Activated naive CD4-positive, alpha-beta T cell treated with anti-CD3 and anti-CD28 coated beads, Interleukin-2, amount 10 ng/mL, durations not matched to agents 7 days and 5 days (primary cell): Measurements from ENCODE around the gene ARVCF.

Source experiments
- CTCF ChIA-PET: fragments of 350-600 bp; sonication (Branson Sonifier 250); formaldehyde crosslinking; loops from one replicate; lab custom pipeline; 2021; ENCODE audit warnings: antibody characterized with exemption; lab: Charles Lee
- DNase-seq: peaks from one replicate; pipeline ENCODE4 v3.0.0-alpha.2; 2020
- H3K27ac Mint-ChIP-seq: one replicate; pipeline ENCODE4 v1.8.0; 2021; ENCODE audit warnings: mild to moderate bottlenecking, moderate library complexity, mixed read lengths
- H3K27me3 Mint-ChIP-seq: one replicate; pipeline ENCODE4 v1.8.0; 2021; ENCODE audit warnings: mild to moderate bottlenecking, mixed read lengths
- H3K36me3 Mint-ChIP-seq: one replicate; pipeline ENCODE4 v1.8.0; 2021; ENCODE audit warnings: mixed read lengths
- H3K4me1 Mint-ChIP-seq: one replicate; pipeline ENCODE4 v1.8.0; 2021; ENCODE audit warnings: mixed read lengths
- H3K4me3 Mint-ChIP-seq: one replicate; pipeline ENCODE4 v1.8.0; 2021; ENCODE audit warnings: mild to moderate bottlenecking, moderate library complexity, mixed read lengths
- H3K9me3 Mint-ChIP-seq: one replicate; pipeline ENCODE4 v1.8.0; 2021; ENCODE audit warnings: mixed read lengths

Gene ARVCF

GRCh38 chr22:20040327-20041200 lies 23.9 kb upstream of the ARVCF start:
- Mint-ChIP-seq H3K36me3 (peaks cover 25% of the 10 kb centered on the region), H3K9me3 (no peaks in the 10 kb centered on the region), H3K27ac (no peak overlapping the region), H3K27me3 (no peaks in the 10 kb centered on the region), H3K4me1 (peaks cover under 1% of the 10 kb centered on the region), H3K4me3 (no peak overlapping the region)
- CTCF ChIA-PET, result no interaction called here
- DNase-seq, result no peak

DNA sequence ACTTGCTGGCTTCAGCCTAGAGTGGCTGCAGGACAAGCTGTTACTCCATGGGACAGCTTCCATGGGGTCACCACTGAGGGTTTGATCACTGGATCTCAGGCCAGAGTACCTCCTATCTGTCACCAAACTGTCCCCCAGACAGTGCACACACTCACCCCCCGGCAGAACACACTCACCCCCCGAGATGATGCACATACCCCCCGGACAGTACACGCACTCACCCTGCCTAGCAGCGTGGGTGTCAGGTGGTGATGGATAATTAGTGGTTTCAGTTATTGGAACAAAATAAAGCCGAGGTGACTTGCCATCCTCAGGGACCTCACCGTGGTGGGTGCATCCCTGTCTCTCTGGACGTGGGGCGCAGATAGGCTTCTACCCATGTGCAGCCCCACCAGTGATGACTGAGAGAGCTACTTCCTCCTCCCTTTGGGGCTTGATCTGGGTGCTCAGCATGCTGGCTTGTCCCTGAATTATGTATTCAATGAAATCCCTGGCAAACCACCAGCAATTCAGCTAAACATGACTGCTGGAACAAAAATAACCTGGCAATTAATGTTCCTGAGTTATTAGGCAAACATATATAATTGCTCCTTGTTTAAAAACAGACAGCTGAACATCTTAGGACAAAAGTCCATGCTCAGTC lies 23.2 kb upstream of the ARVCF start:
- CTCF ChIA-PET, result no interaction called here
- Mint-ChIP-seq H3K27me3 (no peaks in the 10 kb centered on the region), H3K36me3 (peaks cover 26% of the 10 kb centered on the region), H3K27ac (no peak overlapping the region), H3K4me1 (peaks cover 3% of the 10 kb centered on the region), H3K9me3 (no peaks in the 10 kb centered on the region), H3K4me3 (no peak overlapping the region)
- DNase-seq, result no peak

DNA sequence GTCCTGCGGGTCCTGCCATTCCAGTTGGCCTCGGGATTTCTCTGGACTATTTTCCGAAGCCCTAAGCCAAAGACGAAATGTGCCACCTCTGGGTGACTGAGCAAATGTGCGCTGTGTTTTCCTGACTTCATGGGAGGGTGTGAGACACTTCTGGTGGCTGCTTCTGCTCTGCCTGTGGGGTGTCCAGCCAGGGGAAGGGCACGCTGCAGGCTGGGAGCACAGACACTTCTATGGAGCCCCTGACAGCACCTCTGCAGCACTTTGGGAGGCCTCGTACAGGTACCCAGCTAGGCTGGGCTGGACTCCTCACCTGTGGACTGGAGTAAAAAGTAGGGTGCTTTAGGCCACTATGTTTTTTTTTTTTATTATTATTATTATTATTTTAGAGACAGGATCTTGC lies 22.0 kb upstream of the ARVCF start:
- peaks cover 2% of the 10 kb centered on the region for H3K9me3 Mint-ChIP-seq
- no peak for DNase-seq
- H3K27me3 Mint-ChIP-seq, result no peaks in the 10 kb centered on the region
- peaks cover 5% of the 10 kb centered on the region for H3K4me1 Mint-ChIP-seq
- H3K4me3 Mint-ChIP-seq, result no peak overlapping the region
- H3K27ac Mint-ChIP-seq, result no peak overlapping the region
- CTCF ChIA-PET, result no interaction called here
- H3K36me3 Mint-ChIP-seq, result peaks cover 25% of the 10 kb centered on the region

- Mint-ChIP-seq H3K36me3 (peaks cover 25% of the 10 kb centered on the region), H3K27me3 (no peaks in the 10 kb centered on the region), H3K4me3 (no peak overlapping the region), H3K27ac (no peak overlapping the region), H3K4me1 (peaks cover 9% of the 10 kb centered on the region), H3K9me3 (peaks cover 2% of the 10 kb centered on the region)
- DNase-seq, result no peak
- CTCF ChIA-PET, result no interaction called here
These were observed 20.8 kb upstream of the ARVCF start for GRCh38 chr22:20037419-20037818.

DNA sequence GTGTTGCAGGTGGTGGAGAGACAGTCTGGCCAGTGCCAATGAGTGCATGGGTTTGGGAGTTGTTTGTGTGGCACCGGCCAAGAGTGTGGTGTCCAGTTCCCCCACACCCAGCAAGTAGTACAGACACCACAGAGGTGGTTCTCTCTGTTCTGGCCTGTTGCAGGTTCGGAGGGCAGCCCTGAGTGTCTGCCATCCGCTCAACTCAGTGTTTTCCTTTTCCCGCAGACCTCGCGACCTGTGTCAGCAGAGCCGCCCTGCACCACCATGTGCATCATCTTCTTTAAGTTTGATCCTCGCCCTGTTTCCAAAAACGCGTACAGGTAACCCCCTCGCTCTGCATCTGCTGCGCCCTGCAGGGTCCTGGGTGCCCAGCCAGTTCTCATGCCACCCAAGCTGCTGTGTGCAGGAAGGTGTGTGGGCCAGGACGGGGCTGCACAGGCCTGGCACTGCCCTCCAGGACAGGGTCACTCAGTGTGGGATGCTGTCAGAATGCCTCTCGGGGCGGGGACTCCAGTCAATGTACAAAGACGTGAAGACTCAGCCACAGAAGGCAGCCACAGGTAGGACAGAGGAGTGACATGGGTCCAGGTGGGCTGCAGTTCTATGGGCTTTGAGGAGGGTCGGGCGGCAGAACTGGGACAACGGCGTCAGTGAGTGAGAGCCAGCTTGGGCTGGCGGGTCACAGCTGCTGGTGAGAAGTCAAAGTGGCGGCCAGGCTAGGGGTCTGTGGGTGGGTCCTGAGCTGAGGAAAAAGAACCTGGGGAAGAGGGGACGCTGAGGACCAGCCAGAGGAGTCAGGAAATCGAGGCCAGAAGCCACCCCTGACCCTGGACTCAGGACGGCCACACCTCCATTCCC lies 20.1 kb upstream of the ARVCF start:
- CTCF ChIA-PET, result no interaction called here
- H3K4me3 Mint-ChIP-seq, result no peak overlapping the region
- H3K27me3 Mint-ChIP-seq, result no peaks in the 10 kb centered on the region
- DNase-seq, result no peak
- H3K9me3 Mint-ChIP-seq, result peaks cover 2% of the 10 kb centered on the region
- no peak overlapping the region for H3K27ac Mint-ChIP-seq
- peaks cover 25% of the 10 kb centered on the region for H3K36me3 Mint-ChIP-seq
- H3K4me1 Mint-ChIP-seq, result peaks cover 15% of the 10 kb centered on the region

DNA sequence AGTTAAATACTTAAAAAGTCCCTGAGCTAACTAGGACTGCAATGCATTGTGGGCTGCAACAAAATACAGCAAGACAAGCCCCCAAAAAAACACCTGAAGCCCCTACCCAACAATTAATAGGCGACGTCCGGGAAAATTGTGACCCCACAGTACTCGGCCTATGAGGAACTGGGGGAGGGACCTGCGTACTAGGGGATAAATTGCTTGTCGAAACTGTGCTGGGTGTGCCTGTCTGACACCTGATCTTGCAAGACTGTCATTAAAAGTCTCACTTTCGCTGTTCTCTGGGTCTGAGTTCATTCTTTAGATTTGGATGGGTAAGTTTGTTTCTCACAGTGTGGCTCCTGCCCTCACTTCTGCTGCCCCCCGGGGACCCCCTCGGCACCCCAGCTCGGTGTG lies 19.5 kb upstream of the ARVCF start:
- CTCF ChIA-PET, result no interaction called here
- Mint-ChIP-seq H3K27ac (no peak overlapping the region), H3K4me1 (peaks cover 22% of the 10 kb centered on the region), H3K4me3 (no peak overlapping the region), H3K27me3 (no peaks in the 10 kb centered on the region), H3K36me3 (peaks cover 25% of the 10 kb centered on the region), H3K9me3 (peaks cover 2% of the 10 kb centered on the region)
- DNase-seq, result no peak

DNA sequence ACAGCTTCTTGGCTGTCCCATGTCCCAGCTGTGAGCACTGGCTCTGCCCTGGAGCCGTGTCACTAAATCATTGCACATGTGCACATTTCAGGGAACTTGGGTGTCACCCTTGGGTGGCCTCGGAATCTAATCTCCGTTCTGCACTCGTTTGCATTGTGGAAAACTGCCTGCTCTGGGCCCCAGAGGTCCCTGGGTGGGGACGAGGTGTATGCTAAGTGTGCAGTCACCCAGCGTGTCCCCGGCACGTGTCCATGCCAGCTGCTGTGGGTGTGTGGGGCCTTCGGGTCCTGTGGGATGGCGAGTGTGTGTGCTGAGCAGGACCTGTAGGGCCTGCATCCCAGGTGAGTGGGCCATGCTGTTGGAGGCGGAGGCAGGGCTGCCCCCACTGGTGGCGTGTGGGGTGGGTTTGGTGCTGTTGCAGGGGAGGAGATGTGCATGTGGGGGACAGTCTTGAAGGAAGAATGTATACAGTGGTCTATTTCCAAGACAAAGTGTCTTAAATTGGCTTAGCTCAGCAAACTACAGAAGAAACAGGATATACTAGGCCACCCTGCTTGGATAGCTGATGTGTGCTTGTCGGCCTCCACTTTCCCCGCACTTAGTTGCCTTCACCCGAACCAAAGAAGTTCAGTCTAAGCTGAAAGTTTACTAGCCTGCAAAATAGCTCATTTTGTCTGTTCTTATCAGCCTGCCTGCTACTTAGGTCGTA lies 18.9 kb upstream of the ARVCF start:
- no peaks in the 10 kb centered on the region for H3K27me3 Mint-ChIP-seq
- H3K9me3 Mint-ChIP-seq, result peaks cover 2% of the 10 kb centered on the region
- no peak for DNase-seq
- peaks cover 25% of the 10 kb centered on the region for H3K36me3 Mint-ChIP-seq
- CTCF ChIA-PET, result no interaction called here
- H3K4me3 Mint-ChIP-seq, result no peak overlapping the region
- H3K4me1 Mint-ChIP-seq, result peaks cover 23% of the 10 kb centered on the region
- no peak overlapping the region for H3K27ac Mint-ChIP-seq

GRCh38 chr22:20034143-20034542 lies 17.5 kb upstream of the ARVCF start:
- H3K4me3 Mint-ChIP-seq, result no peak overlapping the region
- peaks cover 23% of the 10 kb centered on the region for H3K4me1 Mint-ChIP-seq
- H3K27me3 Mint-ChIP-seq, result no peaks in the 10 kb centered on the region
- H3K9me3 Mint-ChIP-seq, result peaks cover 2% of the 10 kb centered on the region
- peak overlapping the region; percentile 64 for H3K27ac Mint-ChIP-seq
- DNase-seq, result no peak
- CTCF ChIA-PET, result no interaction called here
- H3K36me3 Mint-ChIP-seq, result peaks cover 18% of the 10 kb centered on the region

GRCh38 chr22:20033045-20033706 lies 16.6 kb upstream of the ARVCF start:
- Mint-ChIP-seq H3K36me3 (peaks cover 16% of the 10 kb centered on the region), H3K4me3 (no peak overlapping the region), H3K27me3 (no peaks in the 10 kb centered on the region), H3K4me1 (peaks cover 23% of the 10 kb centered on the region), H3K9me3 (peaks cover 2% of the 10 kb centered on the region), H3K27ac (no peak overlapping the region)
- DNase-seq, result no peak
- CTCF ChIA-PET, result no interaction called here

GRCh38 chr22:20032407-20032991 lies 15.9 kb upstream of the ARVCF start:
- H3K27me3 Mint-ChIP-seq, result no peaks in the 10 kb centered on the region
- no peak overlapping the region for H3K4me3 Mint-ChIP-seq
- H3K4me1 Mint-ChIP-seq, result peaks cover 23% of the 10 kb centered on the region
- H3K27ac Mint-ChIP-seq, result no peak overlapping the region
- CTCF ChIA-PET, result no interaction called here
- no peak for DNase-seq
- H3K36me3 Mint-ChIP-seq, result peaks cover 12% of the 10 kb centered on the region
- H3K9me3 Mint-ChIP-seq, result peaks cover 2% of the 10 kb centered on the region

- DNase-seq, result no peak
- CTCF ChIA-PET, result interaction anchor here (0.5 kb wide), 1 partner anchor 41 kb away, joined by 3 read pairs; no protein-coding TSS in a partner anchor
- H3K36me3 Mint-ChIP-seq, result peaks cover 7% of the 10 kb centered on the region
- H3K4me3 Mint-ChIP-seq, result no peak overlapping the region
- no peaks in the 10 kb centered on the region for H3K27me3 Mint-ChIP-seq
- peaks cover 2% of the 10 kb centered on the region for H3K9me3 Mint-ChIP-seq
- peaks cover 23% of the 10 kb centered on the region for H3K4me1 Mint-ChIP-seq
- peak overlapping the region; percentile 58 for H3K27ac Mint-ChIP-seq
These were observed 15.2 kb upstream of the ARVCF start for GRCh38 chr22:20031732-20032406.

- no peak overlapping the region for H3K27ac Mint-ChIP-seq
- H3K36me3 Mint-ChIP-seq, result peaks cover 4% of the 10 kb centered on the region
- H3K9me3 Mint-ChIP-seq, result peaks cover 2% of the 10 kb centered on the region
- H3K4me1 Mint-ChIP-seq, result peaks cover 26% of the 10 kb centered on the region
- CTCF ChIA-PET, result no interaction called here
- no peak overlapping the region for H3K4me3 Mint-ChIP-seq
- DNase-seq, result no peak
- no peaks in the 10 kb centered on the region for H3K27me3 Mint-ChIP-seq
These were observed 13.1 kb upstream of the ARVCF start for GRCh38 chr22:20029550-20030225.
